T1000 (cell line): ENCODE data around the gene RAB40B.
"Not testable (repeated sequence)": the region's sequence is repeated elsewhere in the genome, so short reads cannot be mapped to it uniquely, and the experiment has no call there.

Experiments
- DNase-seq: peaks from one replicate; lab custom pipeline; 2025; ENCODE audit warnings: mixed read lengths; lab: John Stamatoyannopoulos, UW

Gene RAB40B

DNA sequence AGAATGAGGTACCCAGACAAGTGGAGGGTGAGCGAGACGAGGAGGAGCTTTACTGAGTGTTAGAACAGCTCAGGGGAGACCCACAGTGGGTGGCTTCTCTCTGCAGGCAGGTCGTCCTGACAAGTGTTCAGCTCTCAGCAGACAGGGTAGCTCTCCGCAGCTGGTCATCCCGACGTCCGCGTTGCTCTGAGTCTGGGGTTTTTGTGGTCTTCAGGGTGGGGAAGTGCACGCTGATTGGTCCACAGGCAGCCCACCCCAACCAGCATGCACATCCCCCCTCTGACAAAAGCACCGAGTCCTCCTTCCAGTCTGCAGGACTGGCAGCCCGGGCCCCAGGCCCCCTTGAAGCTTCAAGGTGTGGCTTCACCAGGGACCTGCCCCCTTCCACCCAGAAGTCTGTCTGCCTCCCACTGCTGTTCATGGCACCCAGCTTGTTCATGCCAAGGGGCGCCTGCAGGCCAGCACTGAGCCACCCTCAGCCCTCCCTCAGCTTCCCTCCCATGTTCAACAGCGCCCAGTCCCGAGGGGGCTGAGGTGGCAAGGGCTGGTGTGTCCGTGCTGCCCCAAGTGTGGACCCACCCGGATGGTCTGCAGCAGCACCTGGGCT is 30.4 kb downstream of the RAB40B start:
- DNase-seq, result no peak

GRCh38 chr17:82667668-82668000 is 30.9 kb downstream of the RAB40B start:
- DNase-seq, result no peak

DNA sequence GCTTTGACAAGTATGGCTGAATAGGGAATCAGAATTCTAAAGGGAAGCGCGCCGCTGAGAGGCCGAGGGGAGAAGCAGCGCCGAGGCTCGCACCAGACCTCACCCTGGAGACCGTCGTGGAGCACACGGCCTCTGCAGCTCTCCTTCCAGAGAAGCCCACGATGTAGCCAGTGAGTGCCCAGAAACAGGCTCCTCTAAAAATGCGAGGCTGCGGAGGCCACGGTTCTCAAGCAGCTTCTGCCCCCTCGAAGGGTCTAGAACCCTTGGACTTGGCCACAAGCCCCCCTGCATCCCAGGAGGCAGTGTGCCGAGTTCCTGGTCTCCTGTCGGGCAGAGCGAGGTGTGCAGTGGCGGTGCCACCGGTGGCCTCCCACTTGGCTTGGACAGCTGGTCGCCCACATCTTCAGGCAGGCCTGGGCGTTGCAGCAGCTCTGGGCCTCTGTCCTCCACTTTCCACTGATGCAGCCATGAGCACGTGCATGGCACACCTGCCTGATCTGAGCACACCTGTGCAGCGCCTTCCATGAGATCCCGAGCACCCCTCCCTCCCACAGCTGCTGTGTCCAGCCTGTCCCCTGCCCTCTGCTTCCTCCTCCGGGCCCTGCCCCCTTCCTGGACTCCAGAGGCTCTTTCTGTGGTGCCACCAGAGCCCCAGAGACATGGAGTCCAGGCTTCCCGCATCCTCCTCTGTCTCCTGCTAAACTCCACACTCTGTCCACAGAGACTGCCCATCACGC is 31.4 kb downstream of the RAB40B start:
- no peak for DNase-seq

DNA sequence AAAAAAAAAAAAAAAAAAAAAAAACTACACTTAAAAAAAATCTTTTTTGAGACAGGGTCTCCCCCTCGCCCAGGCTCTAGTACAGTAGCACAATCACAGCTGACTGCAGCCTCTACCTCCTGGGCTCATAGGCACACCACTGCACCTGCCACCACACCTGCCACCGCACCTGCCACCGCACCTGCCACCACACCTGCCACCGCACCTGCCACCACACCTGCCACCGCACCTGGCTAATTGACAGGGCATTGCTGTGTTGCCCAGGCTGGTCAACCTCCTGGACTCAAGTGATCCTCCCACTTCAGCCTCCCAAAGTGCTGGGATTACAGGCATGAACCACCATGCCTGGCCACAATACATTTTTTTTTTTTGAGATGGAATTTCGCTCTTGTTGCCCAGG is 32.6 kb downstream of the RAB40B start:
- DNase-seq, result no peak

DNA sequence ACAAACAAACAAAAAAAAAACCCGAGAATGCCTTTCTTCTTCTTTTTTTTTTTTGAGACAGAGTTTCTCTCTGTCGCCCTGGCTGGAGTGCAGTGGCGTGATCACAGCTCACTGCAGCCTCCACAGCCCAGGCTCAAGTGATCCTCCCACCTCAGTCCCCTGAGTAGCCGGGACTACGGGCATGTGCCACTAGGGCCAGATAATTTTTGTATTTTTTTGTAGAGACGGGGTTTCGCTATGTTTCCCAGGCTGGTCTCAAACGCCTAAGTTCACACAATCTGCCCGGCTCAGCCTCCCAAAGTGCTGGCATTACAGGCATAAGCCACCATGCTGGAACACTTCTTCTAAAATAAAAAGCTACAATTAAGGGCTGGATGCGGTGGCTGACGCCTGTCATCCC is 33.3 kb downstream of the RAB40B start:
- DNase-seq, result no peak

DNA sequence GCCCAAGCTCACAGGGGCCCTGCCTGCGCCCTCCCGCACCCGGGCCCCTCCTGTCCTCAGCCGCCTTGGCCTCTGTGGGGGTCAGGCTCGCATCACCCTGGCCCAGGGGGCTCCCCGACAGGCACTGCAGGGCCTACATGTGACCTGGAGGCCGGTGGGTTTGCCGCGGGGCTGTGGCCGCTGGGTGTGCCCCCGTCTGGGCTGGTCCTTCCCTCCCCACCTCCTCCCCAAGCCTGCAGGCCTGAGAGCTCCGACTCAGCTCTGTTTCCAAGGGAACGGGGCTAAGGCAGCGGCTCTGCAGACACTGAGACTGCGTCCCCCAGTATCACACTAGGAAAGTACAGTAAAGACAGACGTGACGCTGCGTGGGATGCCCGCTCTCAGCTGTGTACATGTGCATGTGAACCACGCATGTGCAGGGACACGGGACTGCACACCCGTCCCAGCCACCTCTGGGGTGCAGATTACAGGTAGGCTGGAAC is 33.8 kb downstream of the RAB40B start:
- no peak for DNase-seq

DNA sequence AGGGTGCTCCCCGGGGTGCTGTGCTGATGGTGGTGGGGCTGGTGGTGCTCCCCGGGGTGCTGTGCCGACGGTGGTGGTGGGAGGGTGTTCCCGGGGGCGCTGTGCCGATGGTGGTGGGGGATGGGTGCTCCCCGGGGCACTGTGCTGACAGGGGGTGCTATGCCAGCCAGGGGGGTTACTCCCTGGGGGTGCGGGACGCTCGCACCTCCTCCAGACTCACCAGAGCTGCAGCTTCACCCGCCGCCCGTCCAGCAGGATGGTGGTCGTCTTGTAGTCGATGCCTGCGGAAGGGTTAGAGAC is 34.3 kb downstream of the RAB40B start:
- DNase-seq, result no peak

DNA sequence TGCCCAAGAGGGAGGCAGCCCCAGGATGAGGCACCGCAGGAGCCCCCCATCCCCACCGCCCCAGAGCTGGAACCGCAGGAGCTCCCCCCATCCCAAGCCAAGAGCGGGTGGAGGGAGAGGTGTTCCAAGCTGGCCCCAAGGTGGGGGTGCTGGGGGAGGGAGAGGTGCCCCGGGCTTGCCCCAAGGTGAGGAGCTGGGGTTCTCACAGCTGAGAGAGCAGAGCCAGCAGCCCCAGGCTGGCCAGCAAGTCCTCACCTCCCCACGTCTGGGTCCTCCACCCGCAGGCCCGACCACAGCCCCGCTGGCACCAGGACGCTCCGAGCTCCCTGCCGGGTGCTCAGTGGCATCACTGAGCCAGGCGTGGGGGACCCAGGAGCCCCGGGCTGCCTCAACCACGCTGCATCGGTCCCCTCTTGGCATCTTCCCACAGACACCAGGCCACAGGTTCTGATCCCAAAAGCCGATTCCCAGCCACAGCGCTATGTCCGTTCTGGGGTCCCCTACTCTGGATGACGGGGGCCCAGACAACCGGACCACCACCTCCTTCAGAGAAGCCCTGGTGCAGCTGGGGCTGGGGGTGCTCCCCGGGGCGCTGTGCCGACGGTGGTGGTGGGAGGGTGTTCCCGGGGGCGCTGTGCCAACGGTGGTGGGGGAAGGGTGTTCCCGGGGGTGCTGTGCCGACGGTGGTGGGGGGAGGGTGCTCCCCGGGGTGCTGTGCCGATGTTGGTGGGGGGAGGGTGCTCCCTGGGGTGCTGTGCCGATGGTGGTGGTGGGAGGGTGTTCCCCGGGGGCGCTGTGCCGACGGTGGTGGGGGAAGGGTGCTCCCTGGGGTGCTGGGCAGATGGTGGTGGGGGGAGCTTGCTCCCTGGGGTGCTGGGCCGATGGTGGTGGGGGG is 34.9 kb downstream of the RAB40B start:
- DNase-seq, result no peak

DNA sequence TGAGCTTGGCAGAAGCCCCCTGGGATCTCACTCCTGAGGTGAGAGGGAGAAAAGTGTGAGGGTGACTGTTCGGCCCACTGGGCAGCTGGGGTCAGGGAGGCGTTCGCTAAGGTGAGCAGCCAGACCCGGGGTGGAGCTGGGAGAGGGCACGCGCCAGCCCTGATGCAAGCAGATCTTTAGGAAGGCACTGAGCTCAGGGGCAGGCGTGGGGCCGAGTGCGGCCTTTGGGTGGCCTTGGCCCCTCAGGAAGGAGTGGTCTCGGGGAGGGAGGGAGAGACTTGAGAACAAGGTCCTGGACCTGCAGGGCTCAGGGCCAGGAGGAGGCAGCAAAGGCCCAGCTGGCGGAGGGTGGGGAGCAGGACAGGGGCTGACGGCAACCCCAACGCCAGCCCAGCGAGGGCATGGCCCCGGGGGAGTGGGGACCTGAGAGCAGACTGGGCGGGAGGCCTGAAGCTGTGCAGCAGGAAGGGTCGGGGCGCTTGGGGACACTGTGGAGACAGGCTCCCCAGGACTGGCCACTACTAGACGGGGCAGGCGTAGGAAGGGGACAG is 35.7 kb downstream of the RAB40B start:
- DNase-seq, result no peak

DNA sequence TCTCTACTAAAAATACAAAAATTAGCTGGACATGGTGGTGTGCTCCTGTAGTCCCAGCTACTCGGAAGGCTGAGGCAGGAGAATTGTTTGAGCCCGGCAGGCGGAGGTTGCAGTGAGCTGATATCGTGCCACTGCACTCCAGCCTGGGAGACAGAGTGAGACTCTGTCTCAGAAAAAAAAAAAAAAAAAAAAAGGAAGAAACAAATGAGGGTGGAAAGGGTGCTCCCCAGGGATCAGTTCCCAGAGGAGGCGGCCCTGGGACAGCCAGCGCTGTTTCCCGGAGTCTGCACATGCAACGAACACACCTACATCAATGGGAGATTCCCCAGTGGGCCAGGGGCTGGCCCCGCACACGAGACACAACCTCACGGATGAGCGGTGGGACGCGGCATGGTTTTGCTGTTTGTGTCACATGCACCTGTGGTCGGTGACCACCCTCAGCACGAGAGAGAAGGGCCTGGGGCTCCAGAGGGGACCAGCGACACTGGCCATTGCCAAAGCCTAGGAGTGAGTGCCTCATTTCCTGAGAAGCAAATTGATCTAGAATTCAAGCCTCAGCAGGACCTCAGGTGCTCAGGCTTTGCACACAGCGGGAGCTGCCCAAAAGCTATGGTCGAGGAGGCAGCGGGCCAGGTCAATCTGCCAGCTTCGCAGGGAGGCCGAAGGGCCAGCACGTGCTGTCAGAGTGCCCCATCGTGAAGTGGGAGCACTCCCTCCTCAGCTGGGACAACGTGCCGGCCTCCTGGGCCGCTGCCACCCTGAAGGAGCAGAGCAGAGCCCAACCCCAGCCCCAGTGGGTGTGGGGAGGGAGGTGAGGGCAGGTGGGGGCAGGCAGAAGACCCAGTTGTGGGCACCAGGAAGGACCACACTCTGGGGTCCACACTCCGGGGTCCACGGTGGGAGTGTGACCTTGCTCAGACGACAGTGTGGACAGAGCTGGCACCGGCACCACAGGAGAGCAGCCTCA is 36.5 kb downstream of the RAB40B start:
- no peak for DNase-seq

GRCh38 chr17:82659886-82660285 is 38.6 kb downstream of the RAB40B start:
- DNase-seq, result no peak

GRCh38 chr17:82658796-82659452 is 39.6 kb downstream of the RAB40B start:
- DNase-seq, result no peak

DNA sequence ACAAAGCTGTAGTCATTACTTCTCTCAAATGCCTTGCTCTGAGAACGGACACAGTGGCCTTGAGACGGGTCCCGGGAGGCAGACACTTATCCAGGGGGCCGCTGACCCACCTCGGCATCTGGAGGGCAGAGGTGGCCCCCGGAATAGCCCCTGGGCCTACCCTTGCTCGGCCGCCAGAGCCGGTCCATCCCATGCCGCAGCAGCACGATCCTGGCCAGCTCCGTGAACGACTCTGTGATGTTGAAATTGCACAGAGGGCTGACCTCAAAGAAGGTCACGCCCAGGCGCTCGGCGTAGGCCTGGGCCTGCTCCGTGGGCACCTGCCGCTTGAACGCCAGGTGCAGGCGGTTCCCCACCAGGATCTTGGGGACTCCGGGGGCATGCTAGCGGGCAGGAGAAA is 40.2 kb downstream of the RAB40B start:
- no peak for DNase-seq

- no peak for DNase-seq
These were observed 40.6 kb downstream of the RAB40B start for GRCh38 chr17:82657926-82658325.

DNA sequence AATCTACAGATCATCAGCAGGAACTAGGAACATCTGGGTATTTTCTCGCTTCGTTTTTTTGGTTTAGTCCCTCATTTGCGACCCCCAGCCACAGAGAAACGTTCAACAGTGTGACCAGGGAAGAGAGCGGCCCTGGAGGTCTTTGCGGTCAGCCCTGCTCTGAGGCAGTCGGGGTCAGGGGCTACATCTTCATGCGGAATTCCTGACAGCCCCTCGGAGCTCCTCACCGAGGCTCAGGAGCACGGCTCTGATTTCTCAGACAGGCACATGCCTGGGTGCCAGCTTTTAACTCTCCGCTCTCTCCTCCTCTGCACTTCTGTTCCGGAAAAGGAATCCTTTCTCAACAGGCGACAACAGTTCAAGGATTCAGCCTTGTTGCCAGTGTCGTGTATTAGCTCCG is 42.2 kb downstream of the RAB40B start:
- no peak for DNase-seq

- DNase-seq, result no peak
These were observed 43.0 kb downstream of the RAB40B start for GRCh38 chr17:82655523-82655922.

DNA sequence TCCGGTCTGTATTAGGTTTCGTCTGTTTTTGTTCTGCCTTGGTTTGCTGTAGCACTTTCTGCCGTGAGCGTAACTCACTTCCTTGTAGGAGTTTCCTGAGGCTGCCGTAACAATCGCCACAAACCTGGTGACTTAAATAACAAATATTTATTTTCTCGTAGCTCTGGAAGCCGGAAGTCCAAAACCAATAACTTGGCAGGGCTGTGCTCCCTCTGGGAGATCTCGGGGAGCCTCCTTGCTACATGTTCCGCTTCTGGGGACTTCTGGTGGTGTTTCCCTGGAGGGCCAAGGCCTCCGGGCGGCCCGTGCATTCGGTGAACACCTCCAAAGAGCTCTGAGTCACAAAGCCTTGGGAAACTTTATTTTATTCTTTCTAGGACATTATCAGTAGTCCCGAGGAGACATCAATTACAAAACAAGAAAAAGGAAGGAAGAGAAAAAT is 43.4 kb downstream of the RAB40B start:
- no peak for DNase-seq

DNA sequence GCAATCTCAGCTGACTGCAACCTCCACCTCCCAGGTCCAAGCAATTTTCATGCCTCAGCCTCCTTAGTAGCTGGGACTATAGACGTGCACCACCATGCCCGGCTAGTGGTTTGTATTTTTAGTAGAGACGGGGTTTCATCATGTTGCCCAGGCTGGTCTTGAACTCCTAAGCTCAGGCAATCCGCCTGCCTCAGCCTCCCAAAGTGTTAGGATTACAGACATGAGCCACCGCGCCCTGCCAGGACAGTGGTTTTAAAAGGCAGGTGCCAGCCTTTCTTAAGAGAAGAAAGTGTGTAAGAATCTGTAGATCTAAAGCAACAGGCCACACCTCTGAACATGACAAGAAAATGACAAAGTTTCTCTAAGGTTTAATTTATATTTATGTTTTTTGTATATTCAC is 43.9 kb downstream of the RAB40B start:
- DNase-seq, result not testable (repeated sequence)

- no peak for DNase-seq
These were observed 44.6 kb downstream of the RAB40B start for GRCh38 chr17:82653651-82654528.

GRCh38 chr17:82650723-82651122 is 47.8 kb downstream of the RAB40B start:
- DNase-seq, result no peak
